Coronary artery (tissue), 2 donors: ENCODE measurements around the gene GNA12.

Source experiments
- DNase-seq: peaks from one replicate; pipeline ENCODE4 v3.0.0-alpha.2; 2017; ENCODE audit warnings: low spot score
- H3K27ac ChIP-seq, 2 donors: fragments of 200-600 bp; sonication (generic); one replicate each; pipeline ENCODE4 v1.5.1; 2016 to 2019
- H3K4me3 ChIP-seq: fragments of 200-600 bp; sonication (generic); 2 replicates; pipeline ENCODE4 v1.5.1; 2016; ENCODE audit warnings: mild to moderate bottlenecking, moderate library complexity
- CTCF ChIP-seq: fragments of 200-600 bp; sonication (generic); IDR thresholded peaks from one replicate; pipeline ENCODE4 v1.5.1; 2019; ENCODE audit warnings: antibody characterized with exemption

Gene GNA12

GRCh38 chr7:2774280-2774679 is 69.8 kb downstream of the GNA12 start:
- DNase-seq = no peak
- no peak overlapping the region for H3K4me3 ChIP-seq
- no peak overlapping the region for H3K27ac ChIP-seq
- TF ChIP-seq CTCF = no peak

- peak; percentile 52 for DNase-seq
- Histone ChIP-seq H3K4me3 (no peak overlapping the region), H3K27ac (no peak overlapping the region)
- no peak for TF ChIP-seq CTCF
Measured at GRCh38 chr7:2773608-2774007, 70.5 kb downstream of the GNA12 start.

GRCh38 chr7:2771274-2771731 is 72.8 kb downstream of the GNA12 start:
- no peak overlapping the region for H3K27ac ChIP-seq
- TF ChIP-seq CTCF = no peak

GRCh38 chr7:2764621-2765020 is 79.5 kb downstream of the GNA12 start:
- no peak overlapping the region for H3K4me3 ChIP-seq
- peak overlapping the region in 1 of 2 donors; percentile 18 for H3K27ac ChIP-seq
- TF ChIP-seq CTCF = no peak
- DNase-seq = no peak

More at GRCh38 chr7:2771274-2771731, 72.8 kb downstream of the GNA12 start:
- no peak overlapping the region for H3K4me3 ChIP-seq
- no peak for DNase-seq

GRCh38 chr7:2763597-2763996 is 80.5 kb downstream of the GNA12 start:
- peak overlapping the region; percentile 58 for H3K4me3 ChIP-seq
- DNase-seq = no peak
- no peak for TF ChIP-seq CTCF
- peak overlapping the region; percentile 89 to 95 for H3K27ac ChIP-seq

- no peak for DNase-seq
- no peak for TF ChIP-seq CTCF
- Histone ChIP-seq H3K27ac (peak overlapping the region; percentile 89 to 95), H3K4me3 (no peak overlapping the region)
Measured at GRCh38 chr7:2761801-2762497, 82.2 kb downstream of the GNA12 start.

GRCh38 chr7:2761131-2761624 is 82.9 kb downstream of the GNA12 start:
- H3K4me3 ChIP-seq = peak overlapping the region; percentile 59
- DNase-seq = no peak
- peak overlapping the region; percentile 89 to 95 for H3K27ac ChIP-seq
- no peak for TF ChIP-seq CTCF
